Erythroblast (primary cell): Measurements from ENCODE around the gene ADGRD2.

Experiments used
- GATA1 ChIP-seq: IDR thresholded peaks from 2 replicates; pipeline ENCODE4 v1.6.1; 2011; ENCODE audit warnings: low read depth, mild to moderate bottlenecking, control low read depth, low read length, moderate library complexity
- POLR2A ChIP-seq: IDR thresholded peaks from 2 replicates; pipeline ENCODE4 v1.6.1; 2011; ENCODE audit warnings: mild to moderate bottlenecking, low read length

GRCh38 chr9:124514874-124515273 lies 64.6 kb downstream of the ADGRD2 start:
- TF ChIP-seq POLR2A (no peak), GATA1 (no peak)
